HepG2 (cell line): ENCODE measurements around the gene APOC1. TPM values are rescaled to one million over a fixed set of nuclear protein-coding genes. Genes with fewer than 3 reads are reported as not detected.

ENCODE experiments used
- ATAC-seq: fragments of 200-7000 bp; cut with Tn5 transposase; 3 replicates; pipeline ENCODE4 v1.9.1; 2020; ENCODE audit warnings: mild to moderate bottlenecking, moderate library complexity
- BruUV-seq: library from RNA; stranded (reverse); fragments of 400-500 nt; replicated peaks from 2 replicates; lab custom pipeline; 2021; lab: Mats Ljungman, UMichigan
- CTCF ChIA-PET: fragments of 300-600 bp; formaldehyde crosslinking; extraction: SDS; loops from one replicate; lab custom pipeline; 2021; ENCODE audit warnings: low total read pairs, inconsistent platforms, low intra/inter-chr PET ratio; lab: Yijun Ruan, JAX
- POLR2A ChIA-PET: fragments of 350-600 bp; sonication (Branson Sonifier 250); formaldehyde crosslinking; loops from one replicate; lab custom pipeline; 2020; ENCODE audit warnings: antibody characterized with exemption, inconsistent platforms; lab: Yijun Ruan, JAX
- DNase-seq: peaks from one replicate; pipeline ENCODE4 v3.0.0-alpha.2; 2015; ENCODE audit warnings: low spot score
- FAIRE-seq: peaks from 3 replicates; lab custom pipeline; 2011; peaks lifted over from hg19 to GRCh38; lab: Jason Lieb, UNC
- H2AFZ ChIP-seq: one replicate; pipeline ENCODE4 v1.6.1; 2011; ENCODE audit warnings: low read length, inconsistent platforms
- H3K27ac ChIP-seq: fragments of 300-600 bp; 3 replicates; pipeline ENCODE4 v1.8.0; 2011; ENCODE audit warnings: mixed run types, mild to moderate bottlenecking, mixed read lengths, low read length, inconsistent platforms; ENCODE audit not compliant: insufficient read depth; ENCODE audit errors: extremely low read length
- H3K27me3 ChIP-seq, 2 experiments: fragments of 200-600 bp in 1 of 2; 2 replicates in 1 of 2; 3 replicates in 1 of 2; pipeline versions ENCODE4 v1.6.0 to v1.8.0; 2011; ENCODE audit warnings: low read length in 2 of 2, mild to moderate bottlenecking in 2 of 2, moderate library complexity in 2 of 2, inconsistent platforms in 1 of 2; ENCODE audit not compliant: insufficient read depth in 2 of 2, control insufficient read depth in 1 of 2
- H3K36me3 ChIP-seq, 2 experiments: fragments of 200-600 bp in 1 of 2; replicated peaks in 1 of 2; 2 replicates in 1 of 2; 3 replicates in 1 of 2; pipeline versions ENCODE4 v1.5.1 to v1.8.0; 2011; ENCODE audit warnings: low read length in 2 of 2, inconsistent platforms in 1 of 2; ENCODE audit not compliant: insufficient read depth in 2 of 2, control insufficient read depth in 1 of 2
- H3K4me1 ChIP-seq: 2 replicates; pipeline ENCODE4 v1.5.1; 2012; ENCODE audit warnings: low read length, inconsistent platforms; ENCODE audit not compliant: insufficient read depth
- H3K4me2 ChIP-seq: 2 replicates; pipeline ENCODE4 v1.6.0; 2011; ENCODE audit warnings: low read depth, low read length, inconsistent platforms
- H3K4me3 ChIP-seq, 3 experiments: fragments of 200-600 bp in 1 of 3; sonication (generic), shearing (Covaris generic) in 1 of 3; replicated peaks in 1 of 3; 2 replicates each; pipeline ENCODE4 v1.5.1; 2011 to 2016; ENCODE audit warnings: low read length in 3 of 3, inconsistent platforms in 2 of 3, low read depth in 2 of 3, mild to moderate bottlenecking in 2 of 3, control low read depth in 1 of 3, mixed read lengths in 1 of 3; ENCODE audit not compliant: insufficient read depth in 1 of 3
- H3K79me2 ChIP-seq: one replicate; pipeline ENCODE4 v1.6.1; 2011; ENCODE audit warnings: low read length, inconsistent platforms; ENCODE audit not compliant: insufficient read depth
- H3K9ac ChIP-seq: 2 replicates; pipeline ENCODE4 v1.6.0; 2011; ENCODE audit warnings: mild to moderate bottlenecking, low read depth, low read length, inconsistent platforms; ENCODE audit not compliant: insufficient read depth
- H3K9me3 ChIP-seq: 2 replicates; pipeline ENCODE4 v1.5.1; 2012; ENCODE audit warnings: mild to moderate bottlenecking, low read length
- H4K20me1 ChIP-seq: 2 replicates; pipeline ENCODE4 v1.6.0; 2011; ENCODE audit warnings: inconsistent platforms, mild to moderate bottlenecking, low read length, moderate library complexity; ENCODE audit not compliant: insufficient read depth
- AGO2 ChIP-seq: fragments of 200-400 bp; formaldehyde crosslinking; optimal IDR thresholded peaks from 2 replicates; pipeline ENCODE3; 2017; ENCODE audit warnings: mild to moderate bottlenecking, low read depth, low read length, moderate library complexity
- ATF4 ChIP-seq, 2 experiments: fragments of 450-650 bp in 1 of 2; sonication (generic) in 1 of 2; formaldehyde crosslinking; IDR thresholded peaks; 2 replicates each; pipeline versions ENCODE4 v1.5.0 to v1.8.0; 2020 to 2022; ENCODE audit warnings: mild to moderate bottlenecking in 1 of 2, missing genetic modification reagents in 1 of 2
- BRF2 ChIP-seq: sonication (generic); formaldehyde crosslinking; IDR thresholded peaks from 2 replicates; pipeline ENCODE4 v1.8.1; 2022; ENCODE audit warnings: mild to moderate bottlenecking, missing genetic modification reagents
- FUBP1 ChIP-seq: sonication (generic); formaldehyde crosslinking; IDR thresholded peaks from 2 replicates; pipeline ENCODE4 v1.5.1; 2020; ENCODE audit warnings: missing genetic modification reagents, mild to moderate bottlenecking, borderline replicate concordance
- HIVEP1 ChIP-seq: sonication (generic); formaldehyde crosslinking; IDR thresholded peaks from 2 replicates; pipeline ENCODE4 v1.4.0; 2020; ENCODE audit warnings: mild to moderate bottlenecking, missing genetic modification reagents
- HNRNPUL1 ChIP-seq: fragments of 200-400 bp; formaldehyde crosslinking; IDR thresholded peaks from 2 replicates; pipeline ENCODE4 v1.6.1; 2017; ENCODE audit warnings: low read depth, mild to moderate bottlenecking, low read length, moderate library complexity
- JUNB ChIP-seq: sonication (generic); formaldehyde crosslinking; IDR thresholded peaks from 2 replicates; pipeline ENCODE4 v1.8.0; 2022; ENCODE audit warnings: missing genetic modification reagents, mild to moderate bottlenecking, borderline replicate concordance
- RBFOX2 ChIP-seq: fragments of 200-400 bp; formaldehyde crosslinking; IDR thresholded peaks from 2 replicates; pipeline ENCODE4 v1.6.1; 2017; ENCODE audit warnings: low read depth, mild to moderate bottlenecking, low read length
- REXO4 ChIP-seq: sonication (generic); formaldehyde crosslinking; IDR thresholded peaks from 2 replicates; pipeline ENCODE4 v1.8.0; 2022; ENCODE audit warnings: missing genetic modification reagents, mild to moderate bottlenecking, borderline replicate concordance
- ZNF251 ChIP-seq: sonication (generic); formaldehyde crosslinking; IDR thresholded peaks from 2 replicates; pipeline ENCODE4 v1.9.0; 2021; ENCODE audit warnings: mild to moderate bottlenecking, missing genetic modification reagents
- ZNF260 ChIP-seq: sonication (generic); formaldehyde crosslinking; IDR thresholded peaks from 2 replicates; pipeline ENCODE4 v1.4.0; 2020; ENCODE audit warnings: missing genetic modification reagents, low read depth, mild to moderate bottlenecking, borderline replicate concordance
- ZNF335 ChIP-seq: sonication (generic); formaldehyde crosslinking; IDR thresholded peaks from 2 replicates; pipeline ENCODE4 v1.4.0; 2020; ENCODE audit warnings: missing genetic modification reagents
- WGBS: methylation state at CpG from one replicate; pipeline ENCODE4 v1.1.6; 2017; ENCODE audit warnings: low lambda C conversion rate; 5-methylcytosine and 5-hydroxymethylcytosine counted together
- in situ Hi-C: cut with HindIII; loops from 2 replicates; pipeline ENCODE4 v1.10.0; 2017; ENCODE audit warnings: low pct_unique_long_range_greater_than_20kb; ENCODE audit not compliant: extremely low pct_ligation_motif_present
- intact Hi-C: fragments of 100-400 bp; cut with micrococcal nuclease; formaldehyde crosslinking; loops from one replicate; pipeline ENCODE4 v1.10.0; 2022; ENCODE audit not compliant: unreplicated experiment
- polyA plus RNA-seq, 8 experiments: library from polyadenylated mRNA; depleted of rRNA in 3 of 8; stranded (reverse) in 7 of 8; unstranded in 1 of 8; fragments of >200 nt; fragmentation: Illumina TruSeq in 4 of 8; extraction: Trizol in 4 of 8; gene quantifications; 2 replicates each; pipeline versions ENCODE4 v1.2.1 to v1.2.3, GENCODE V29; 2011 to 2016; ENCODE audit warnings: low read depth in 4 of 8, missing spikeins in 1 of 8, mixed read lengths in 1 of 8; ENCODE audit not compliant: insufficient read depth in 1 of 8
- total RNA-seq, 5 experiments: library from RNA; depleted of rRNA; stranded (reverse); fragments of >200 nt; fragmentation: Illumina TruSeq; extraction: Trizol; gene quantifications; 2 replicates each; pipeline ENCODE4 v1.2.3, GENCODE V29; 2016; ENCODE audit warnings: low read depth in 1 of 5

Gene APOC1
- total and polyA plus RNA-seq, 2 of the 13 experiments (the other 11 are each of a cell fraction or from before 2014, with no cell fraction given): 600 to 1,235 TPM

GRCh38 chr19:44865196-44865767, 49.1 kb upstream of the APOC1 start:
- BruUV-seq: no TSS peak

GRCh38 chr19:44866664-44867063, 47.7 kb upstream of the APOC1 start:
- CTCF ChIA-PET: no interaction called here
- ATAC-seq: no peak
- FAIRE-seq: no peak
- Histone ChIP-seq H3K4me2 (no peak overlapping the region), H3K27ac (no peak overlapping the region), H3K4me3 (no peak overlapping the region), H3K9ac (no peak overlapping the region), H3K36me3 (peaks cover 4 to 30% of the 10 kb centered on the region in 2 experiments; a peak in 4 of 5 replicates), H3K79me2 (peaks cover 5% of the 10 kb centered on the region), H3K9me3 (no peaks in the 10 kb centered on the region), H3K27me3 (no peaks in the 10 kb centered on the region), H2AFZ (no peak overlapping the region), H3K4me1 (peaks cover 59% of the 10 kb centered on the region), H4K20me1 (no peaks in the 10 kb centered on the region)
- BruUV-seq: no TSS peak
- WGBS: 91% methylated on average over 4 of the region's 4 CpGs
- no peak for DNase-seq
- POLR2A ChIA-PET: interaction anchor here (0.7 to 4.5 kb wide), 2 partner anchors 8 to 50 kb away, joined by 3 to 36 read pairs; no protein-coding TSS in a partner anchor
- TF ChIP-seq FUBP1 (CRISPR knock-in tag): no peak
- TF ChIP-seq ZNF335 (CRISPR knock-in tag): no peak
- no peak for TF ChIP-seq HNRNPUL1
- TF ChIP-seq HIVEP1 (CRISPR knock-in tag): no peak
- no peak for TF ChIP-seq ATF4 (CRISPR knock-in tag; IDR thresholded peaks at IDR 0.05)
- TF ChIP-seq REXO4: no peak
- TF ChIP-seq JUNB (CRISPR knock-in tag): no peak
- no peak for TF ChIP-seq ZNF260
- no peak for TF ChIP-seq BRF2
- in situ Hi-C loops (no loop called here), intact Hi-C loops (no loop called here)

More at GRCh38 chr19:44865196-44865767, 49.1 kb upstream of the APOC1 start:
- no peak overlapping the region for H3K9ac ChIP-seq
- peaks cover 3 to 31% of the 10 kb centered on the region in 2 experiments; a peak in 4 of 5 replicates for H3K36me3 ChIP-seq
- no peaks in the 10 kb centered on the region for H3K27me3 ChIP-seq
- H4K20me1 ChIP-seq: no peaks in the 10 kb centered on the region
- ChIA-PET CTCF (no interaction called here), POLR2A (no interaction called here)
- FAIRE-seq (no peak), ATAC-seq (no peak), DNase-seq (no peak)
- peak; percentile 80 for TF ChIP-seq AGO2
- TF ChIP-seq RBFOX2: 0 out of 2 replicates have a peak, but pooled peaks have one; percentile 27
- no peak for TF ChIP-seq ZNF251 (CRISPR knock-in tag)
- in situ Hi-C loops (no loop called here), intact Hi-C loops (no loop called here)
- H2AFZ ChIP-seq: no peak overlapping the region
- H3K4me1 ChIP-seq: peaks cover 58% of the 10 kb centered on the region
- H3K4me2 ChIP-seq: no peak overlapping the region
- WGBS: over 99% methylated on average over 22 of the region's 27 CpGs
- H3K79me2 ChIP-seq: peaks cover 7% of the 10 kb centered on the region
- no peak overlapping the region for H3K4me3 ChIP-seq
- no peak overlapping the region for H3K27ac ChIP-seq
- no peaks in the 10 kb centered on the region for H3K9me3 ChIP-seq
